Smooth muscle cell of the brain vasculature (primary cell): ENCODE data around the gene PPP6R3.

ENCODE experiments used
- DNase-seq: peaks from one replicate; pipeline ENCODE4 v3.0.0-alpha.2; 2012; ENCODE audit warnings: low read depth, low spot score

Gene PPP6R3

GRCh38 chr11:68495220-68495729, 34.7 kb downstream of the PPP6R3 start:
- DNase-seq: no peak

- no peak for DNase-seq
These were observed 35.3 kb downstream of the PPP6R3 start for GRCh38 chr11:68495872-68496271.

- DNase-seq: no peak
These were observed 37.2 kb downstream of the PPP6R3 start for GRCh38 chr11:68497761-68498160.

GRCh38 chr11:68498321-68498720, 37.8 kb downstream of the PPP6R3 start:
- no peak for DNase-seq

GRCh38 chr11:68498903-68499883, 38.6 kb downstream of the PPP6R3 start:
- DNase-seq: no peak

- DNase-seq: no peak
These were observed 39.7 kb downstream of the PPP6R3 start for GRCh38 chr11:68500206-68500605.

- DNase-seq: no peak
These were observed 41.3 kb downstream of the PPP6R3 start for GRCh38 chr11:68501813-68502212.

- DNase-seq: no peak
These were observed 42.7 kb downstream of the PPP6R3 start for GRCh38 chr11:68503251-68503687.

- no peak for DNase-seq
These were observed 43.2 kb downstream of the PPP6R3 start for GRCh38 chr11:68503792-68504191.

- DNase-seq: no peak
These were observed 44.0 kb downstream of the PPP6R3 start for GRCh38 chr11:68504432-68505066.

GRCh38 chr11:68505596-68505995, 45.0 kb downstream of the PPP6R3 start:
- no peak for DNase-seq

- no peak for DNase-seq
These were observed 46.4 kb downstream of the PPP6R3 start for GRCh38 chr11:68506908-68507307.

GRCh38 chr11:68508425-68508824, 47.9 kb downstream of the PPP6R3 start:
- no peak for DNase-seq

- no peak for DNase-seq
These were observed 48.5 kb downstream of the PPP6R3 start for GRCh38 chr11:68509066-68509465.

GRCh38 chr11:68513930-68514487, 53.5 kb downstream of the PPP6R3 start:
- no peak for DNase-seq

- DNase-seq: no peak
These were observed 56.7 kb downstream of the PPP6R3 start for GRCh38 chr11:68517121-68517741.

- no peak for DNase-seq
These were observed 57.6 kb downstream of the PPP6R3 start for GRCh38 chr11:68518191-68518590.

- DNase-seq: no peak
These were observed 61.6 kb downstream of the PPP6R3 start for GRCh38 chr11:68521969-68522652.

- DNase-seq: no peak
These were observed 62.5 kb downstream of the PPP6R3 start for GRCh38 chr11:68523033-68523432.

- DNase-seq: no peak
These were observed 63.2 kb downstream of the PPP6R3 start for GRCh38 chr11:68523743-68524142.

GRCh38 chr11:68524213-68524612, 63.7 kb downstream of the PPP6R3 start:
- DNase-seq: no peak
